Stomach smooth muscle (tissue), 2 donors: ENCODE results near the gene APRT.

Experiments used
- H3K27ac ChIP-seq: one replicate; pipeline ENCODE4 v1.7.0; 2013; ENCODE audit warnings: mild to moderate bottlenecking, low read length, inconsistent platforms
- H3K27me3 ChIP-seq, 2 donors: one replicate each; pipeline ENCODE4 v1.7.0; 2013; ENCODE audit warnings: low read length in 2 of 2; ENCODE audit not compliant: insufficient read depth in 2 of 2, control insufficient read depth in 1 of 2
- H3K36me3 ChIP-seq, 2 donors: one replicate each; pipeline ENCODE4 v1.7.0; 2013; ENCODE audit warnings: low read length in 2 of 2; ENCODE audit not compliant: control insufficient read depth in 2 of 2, insufficient read depth in 2 of 2
- H3K4me1 ChIP-seq: one replicate; pipeline ENCODE4 v1.7.0; 2013; ENCODE audit warnings: low read length; ENCODE audit not compliant: control insufficient read depth, insufficient read depth
- H3K4me3 ChIP-seq, 2 donors: one replicate each; pipeline ENCODE4 v1.7.0; 2013; ENCODE audit warnings: low read length in 2 of 2
- H3K9ac ChIP-seq, 2 donors: one replicate each; pipeline ENCODE4 v1.7.0; 2013; ENCODE audit warnings: low read length in 2 of 2, mild to moderate bottlenecking in 1 of 2
- H3K9me3 ChIP-seq, 2 donors: one replicate each; pipeline ENCODE4 v1.7.0; 2013; ENCODE audit warnings: low read length in 2 of 2; ENCODE audit not compliant: control insufficient read depth in 2 of 2
- donor health status: healthy.
- donor health status: Pancreatic carcinoma.

APRT gene

DNA sequence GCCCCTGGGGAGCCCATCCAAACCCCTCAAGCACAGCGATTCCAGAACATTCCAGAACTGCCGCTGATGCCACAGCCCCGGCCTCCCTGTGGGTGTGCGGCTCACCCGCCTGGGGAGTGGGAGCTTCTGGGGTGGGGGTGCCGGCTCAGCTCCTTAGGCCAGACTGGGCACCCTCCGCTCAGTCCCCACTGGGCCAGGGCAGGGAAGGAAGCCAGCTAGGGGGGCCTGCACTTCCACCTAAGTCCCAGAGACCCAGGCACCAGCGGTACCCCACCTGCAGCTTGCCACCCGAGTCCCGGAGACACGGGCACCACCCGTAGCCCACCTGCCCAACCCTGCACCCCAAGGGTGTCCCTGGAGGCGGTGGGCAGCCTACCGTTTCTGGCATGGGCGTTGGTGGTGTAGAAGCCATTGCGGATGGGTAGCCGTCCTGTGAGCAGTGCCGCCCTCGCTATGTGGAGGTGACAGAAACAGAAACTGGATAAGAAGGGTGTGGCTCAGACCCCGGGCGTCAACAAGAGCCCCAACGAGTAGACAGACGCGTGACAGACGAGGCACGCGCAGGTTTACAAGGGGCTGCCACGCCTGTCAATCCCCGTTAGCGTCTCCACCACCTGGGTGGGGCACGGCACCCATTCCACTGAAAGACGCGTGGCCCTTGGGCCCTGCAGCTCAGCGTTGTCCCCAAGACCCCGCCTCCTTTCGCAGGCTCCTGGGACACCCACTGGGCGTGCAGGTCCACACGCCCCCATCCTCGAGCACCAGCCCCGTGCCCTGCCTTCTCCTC lies 30.0 kb upstream of the APRT start:
- Histone ChIP-seq H3K4me1 (no peaks in the 10 kb centered on the region), H3K36me3 (peaks cover 9 to 21% of the 10 kb centered on the region in 2 donors), H3K27me3 (no peaks in the 10 kb centered on the region), H3K9ac (no peak overlapping the region), H3K27ac (no peak overlapping the region), H3K4me3 (no peak overlapping the region), H3K9me3 (no peaks in the 10 kb centered on the region)

GRCh38 chr16:88840600-88841215 lies 29.0 kb upstream of the APRT start:
- Histone ChIP-seq H3K4me3 (no peak overlapping the region), H3K4me1 (no peaks in the 10 kb centered on the region), H3K27ac (no peak overlapping the region), H3K27me3 (no peaks in the 10 kb centered on the region), H3K9ac (no peak overlapping the region), H3K9me3 (no peaks in the 10 kb centered on the region), H3K36me3 (peaks cover 8 to 21% of the 10 kb centered on the region in 2 donors)

- Histone ChIP-seq H3K9ac (no peak overlapping the region), H3K27ac (no peak overlapping the region), H3K27me3 (no peaks in the 10 kb centered on the region), H3K9me3 (no peaks in the 10 kb centered on the region), H3K4me1 (no peaks in the 10 kb centered on the region), H3K4me3 (no peak overlapping the region), H3K36me3 (peaks cover 13 to 21% of the 10 kb centered on the region in 2 donors)
Observed at GRCh38 chr16:88839745-88840599, 28.2 kb upstream of the APRT start.

DNA sequence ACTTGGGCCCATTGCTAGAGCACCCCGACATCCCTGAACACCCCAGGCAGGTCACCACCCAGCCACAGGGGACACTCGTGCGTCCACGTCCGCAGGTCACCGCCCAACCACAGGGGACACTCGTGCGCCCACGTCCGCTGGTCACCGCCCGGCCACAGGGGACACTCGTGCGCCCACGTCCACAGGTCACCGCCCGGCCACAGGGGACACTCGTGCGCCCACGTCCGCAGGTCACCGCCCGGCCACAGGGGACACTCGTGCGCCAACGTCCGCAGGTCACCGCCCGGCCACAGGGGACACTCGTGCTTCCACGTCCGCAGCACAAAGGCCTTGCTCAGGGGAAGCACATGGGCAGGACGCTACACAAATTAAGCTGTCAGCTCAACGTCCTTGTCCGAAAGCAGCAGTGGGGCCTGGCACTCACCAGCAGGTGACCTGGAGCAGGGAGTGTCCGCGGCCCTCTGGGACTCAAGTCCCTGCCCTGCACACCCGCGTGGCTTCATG lies 27.4 kb upstream of the APRT start:
- Histone ChIP-seq H3K4me3 (no peak overlapping the region), H3K4me1 (no peaks in the 10 kb centered on the region), H3K36me3 (peaks cover 16 to 21% of the 10 kb centered on the region in 2 donors), H3K27ac (no peak overlapping the region), H3K9me3 (no peaks in the 10 kb centered on the region), H3K27me3 (no peaks in the 10 kb centered on the region), H3K9ac (no peak overlapping the region)

GRCh38 chr16:88838566-88838965 lies 26.8 kb upstream of the APRT start:
- Histone ChIP-seq H3K4me3 (no peak overlapping the region), H3K36me3 (peaks cover 16 to 21% of the 10 kb centered on the region in 2 donors), H3K9ac (no peak overlapping the region), H3K27ac (no peak overlapping the region), H3K9me3 (no peaks in the 10 kb centered on the region), H3K27me3 (no peaks in the 10 kb centered on the region), H3K4me1 (no peaks in the 10 kb centered on the region)

- H3K9me3 ChIP-seq = no peaks in the 10 kb centered on the region
- no peaks in the 10 kb centered on the region for H3K27me3 ChIP-seq
- no peaks in the 10 kb centered on the region for H3K4me1 ChIP-seq
- no peak overlapping the region for H3K4me3 ChIP-seq
- no peak overlapping the region for H3K27ac ChIP-seq
- H3K9ac ChIP-seq = no peak overlapping the region
- peaks cover 16 to 21% of the 10 kb centered on the region in 2 donors for H3K36me3 ChIP-seq
Observed at GRCh38 chr16:88837806-88838205, 26.1 kb upstream of the APRT start.

- Histone ChIP-seq H3K4me3 (no peak overlapping the region), H3K4me1 (no peaks in the 10 kb centered on the region), H3K36me3 (peaks cover 16% of the 10 kb centered on the region in 2 donors), H3K27me3 (no peaks in the 10 kb centered on the region), H3K9me3 (no peaks in the 10 kb centered on the region), H3K9ac (no peak overlapping the region), H3K27ac (no peak overlapping the region)
Observed at GRCh38 chr16:88836791-88837190, 25.1 kb upstream of the APRT start.

GRCh38 chr16:88835818-88836217 lies 24.1 kb upstream of the APRT start:
- peaks cover 15 to 16% of the 10 kb centered on the region in 2 donors for H3K36me3 ChIP-seq
- no peak overlapping the region for H3K9ac ChIP-seq
- no peak overlapping the region for H3K4me3 ChIP-seq
- H3K4me1 ChIP-seq = no peaks in the 10 kb centered on the region
- no peaks in the 10 kb centered on the region for H3K27me3 ChIP-seq
- no peaks in the 10 kb centered on the region for H3K9me3 ChIP-seq
- no peak overlapping the region for H3K27ac ChIP-seq

- no peak overlapping the region for H3K9ac ChIP-seq
- no peaks in the 10 kb centered on the region for H3K9me3 ChIP-seq
- no peaks in the 10 kb centered on the region for H3K27me3 ChIP-seq
- no peak overlapping the region for H3K4me3 ChIP-seq
- H3K4me1 ChIP-seq = no peaks in the 10 kb centered on the region
- H3K27ac ChIP-seq = no peak overlapping the region
- peaks cover 12 to 14% of the 10 kb centered on the region in 2 donors for H3K36me3 ChIP-seq
Observed at GRCh38 chr16:88835383-88835782, 23.7 kb upstream of the APRT start.

GRCh38 chr16:88834670-88835069 lies 22.9 kb upstream of the APRT start:
- Histone ChIP-seq H3K4me1 (peaks cover 2% of the 10 kb centered on the region), H3K27ac (no peak overlapping the region), H3K4me3 (no peak overlapping the region), H3K27me3 (no peaks in the 10 kb centered on the region), H3K9me3 (no peaks in the 10 kb centered on the region), H3K9ac (no peak overlapping the region), H3K36me3 (peaks cover 7 to 9% of the 10 kb centered on the region in 2 donors)
